PFSK-1 (cell line): ENCODE measurements around the gene RUFY3.

ENCODE experiments used
- FOXP2 ChIP-seq: optimal IDR thresholded peaks from 2 replicates; pipeline ENCODE3; 2011; ENCODE audit warnings: borderline replicate concordance, control low read depth, inconsistent platforms; ENCODE audit not compliant: insufficient read depth; ENCODE audit errors: extremely low read length, extremely low read depth
- POLR2AphosphoS5 ChIP-seq: IDR thresholded peaks from 2 replicates; pipeline ENCODE4 v1.6.1; 2012; ENCODE audit warnings: low read depth, mild to moderate bottlenecking, control low read depth, low read length, moderate library complexity
- SIN3A ChIP-seq: IDR thresholded peaks from 2 replicates; pipeline ENCODE4 v1.6.1; 2012; ENCODE audit warnings: mild to moderate bottlenecking, low read length, moderate library complexity, borderline replicate concordance; ENCODE audit not compliant: insufficient read depth
- TAF1 ChIP-seq: IDR thresholded peaks from 2 replicates; pipeline ENCODE4 v1.6.1; 2012; ENCODE audit warnings: low read length, control low read depth, borderline replicate concordance; ENCODE audit not compliant: insufficient read depth
- TF ChIP-seq, protein P1 (sequence below), 2 experiments: IDR thresholded peaks; 2 replicates each; pipeline versions ENCODE4 v1.6.1 to v1.8.0; 2011 to 2012; ENCODE audit warnings: low read depth in 2 of 2, low read length in 2 of 2, control low read depth in 1 of 2, inconsistent platforms in 1 of 2, mild to moderate bottlenecking in 1 of 2, moderate library complexity in 1 of 2; ENCODE audit not compliant: insufficient read depth in 1 of 2

RUFY3 gene

DNA sequence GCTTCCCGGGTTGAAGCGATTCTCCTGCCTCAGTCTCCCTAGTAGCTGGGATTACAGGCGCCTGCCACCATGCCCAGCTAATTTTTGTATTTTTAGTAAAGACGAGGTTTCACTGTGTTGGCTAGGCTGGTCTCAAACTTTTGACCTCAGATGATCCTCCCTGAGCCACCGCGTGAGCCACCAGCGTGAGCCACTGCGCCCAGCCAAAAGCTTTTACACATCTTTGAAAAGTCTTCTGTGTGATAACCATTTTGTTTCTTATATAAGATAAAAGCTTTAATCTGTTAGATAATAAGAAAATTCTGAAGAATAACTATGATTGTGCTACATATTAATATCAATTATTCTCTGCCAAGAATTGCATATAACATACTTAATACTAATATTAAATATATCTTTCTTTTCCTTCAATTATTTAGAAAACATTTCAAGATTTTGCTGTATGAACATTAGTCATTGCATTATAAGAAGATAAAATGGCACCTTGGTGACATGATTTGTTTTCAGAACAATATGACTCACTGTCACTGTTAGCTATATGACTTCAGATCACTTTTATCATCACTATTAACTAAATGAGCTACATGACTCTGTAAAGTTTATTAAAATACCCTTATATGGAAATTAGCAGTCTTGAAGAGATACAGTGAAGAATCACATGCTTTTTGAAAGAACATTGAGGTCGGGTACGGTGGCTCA lies 33.4 kb downstream of the RUFY3 start:
- TF ChIP-seq TAF1 (no peak), SIN3A (no peak), FOXP2 (no peak), POLR2AphosphoS5 (no peak)
- TF ChIP-seq, protein P1, sequence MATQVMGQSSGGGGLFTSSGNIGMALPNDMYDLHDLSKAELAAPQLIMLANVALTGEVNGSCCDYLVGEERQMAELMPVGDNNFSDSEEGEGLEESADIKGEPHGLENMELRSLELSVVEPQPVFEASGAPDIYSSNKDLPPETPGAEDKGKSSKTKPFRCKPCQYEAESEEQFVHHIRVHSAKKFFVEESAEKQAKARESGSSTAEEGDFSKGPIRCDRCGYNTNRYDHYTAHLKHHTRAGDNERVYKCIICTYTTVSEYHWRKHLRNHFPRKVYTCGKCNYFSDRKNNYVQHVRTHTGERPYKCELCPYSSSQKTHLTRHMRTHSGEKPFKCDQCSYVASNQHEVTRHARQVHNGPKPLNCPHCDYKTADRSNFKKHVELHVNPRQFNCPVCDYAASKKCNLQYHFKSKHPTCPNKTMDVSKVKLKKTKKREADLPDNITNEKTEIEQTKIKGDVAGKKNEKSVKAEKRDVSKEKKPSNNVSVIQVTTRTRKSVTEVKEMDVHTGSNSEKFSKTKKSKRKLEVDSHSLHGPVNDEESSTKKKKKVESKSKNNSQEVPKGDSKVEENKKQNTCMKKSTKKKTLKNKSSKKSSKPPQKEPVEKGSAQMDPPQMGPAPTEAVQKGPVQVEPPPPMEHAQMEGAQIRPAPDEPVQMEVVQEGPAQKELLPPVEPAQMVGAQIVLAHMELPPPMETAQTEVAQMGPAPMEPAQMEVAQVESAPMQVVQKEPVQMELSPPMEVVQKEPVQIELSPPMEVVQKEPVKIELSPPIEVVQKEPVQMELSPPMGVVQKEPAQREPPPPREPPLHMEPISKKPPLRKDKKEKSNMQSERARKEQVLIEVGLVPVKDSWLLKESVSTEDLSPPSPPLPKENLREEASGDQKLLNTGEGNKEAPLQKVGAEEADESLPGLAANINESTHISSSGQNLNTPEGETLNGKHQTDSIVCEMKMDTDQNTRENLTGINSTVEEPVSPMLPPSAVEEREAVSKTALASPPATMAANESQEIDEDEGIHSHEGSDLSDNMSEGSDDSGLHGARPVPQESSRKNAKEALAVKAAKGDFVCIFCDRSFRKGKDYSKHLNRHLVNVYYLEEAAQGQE (IDR thresholded peaks at IDR 0.05; ENCODE audit: insufficient read depth in 1 of 2, low read depth in 2 of 2, low read length in 2 of 2): no peak

- TF ChIP-seq SIN3A: no peak
- TF ChIP-seq, protein P1 (IDR thresholded peaks at IDR 0.05; ENCODE audit: insufficient read depth in 1 of 2, low read depth in 2 of 2, low read length in 2 of 2): no peak
- TF ChIP-seq FOXP2: no peak
- no peak for TF ChIP-seq TAF1
- TF ChIP-seq POLR2AphosphoS5: no peak
Measured at GRCh38 chr4:70759126-70759525, 37.4 kb downstream of the RUFY3 start.

DNA sequence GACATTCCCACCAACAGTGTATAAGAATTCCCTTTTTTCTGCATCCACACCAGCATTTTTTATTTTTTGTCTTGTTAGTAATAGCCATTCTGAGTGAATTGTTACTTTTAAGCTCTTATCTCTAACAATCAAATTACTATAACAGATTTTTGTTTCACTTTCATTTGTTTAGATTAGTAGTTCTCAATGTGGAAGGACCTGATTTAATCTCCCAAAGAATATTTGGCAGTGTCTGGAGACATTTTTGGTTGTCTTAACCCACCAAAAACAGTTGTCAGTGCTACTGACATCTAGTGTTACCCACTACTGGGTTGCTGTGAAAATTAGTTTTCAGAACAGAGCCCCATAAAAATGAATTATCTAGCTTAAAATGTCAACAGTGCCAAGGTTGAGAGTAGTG lies 37.9 kb downstream of the RUFY3 start:
- TF ChIP-seq POLR2AphosphoS5: no peak

DNA sequence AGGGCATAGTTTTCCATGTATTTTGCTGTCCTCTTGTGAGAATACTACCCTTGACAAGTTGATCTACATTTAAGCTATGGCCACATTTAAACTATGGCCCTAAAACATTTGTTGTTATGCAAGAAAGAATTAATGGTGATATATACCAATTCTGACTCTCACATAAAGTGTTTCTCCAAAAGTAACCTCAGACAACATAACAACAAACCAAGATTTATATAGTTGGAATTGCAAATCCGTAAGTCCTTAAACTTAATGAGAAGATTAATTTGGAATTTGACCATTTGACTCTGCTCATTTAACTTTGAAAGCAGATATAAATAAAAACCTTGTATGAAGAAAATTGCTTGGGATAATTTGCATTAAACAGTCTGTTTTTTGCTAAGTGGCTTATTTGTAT lies 38.9 kb downstream of the RUFY3 start:
- TF ChIP-seq, protein P1 (IDR thresholded peaks at IDR 0.05; ENCODE audit: insufficient read depth in 1 of 2, low read depth in 2 of 2, low read length in 2 of 2): no peak
- TF ChIP-seq TAF1 (no peak), SIN3A (no peak), POLR2AphosphoS5 (no peak), FOXP2 (no peak)

- TF ChIP-seq SIN3A: no peak
- no peak for TF ChIP-seq TAF1
- TF ChIP-seq, protein P1 (IDR thresholded peaks at IDR 0.05; ENCODE audit: insufficient read depth in 1 of 2, low read depth in 2 of 2, low read length in 2 of 2): no peak
Measured at GRCh38 chr4:70761276-70761816, 39.6 kb downstream of the RUFY3 start.
